22Rv1 (cell line): ENCODE results near the gene EDEM1.

Experiments
- CTCF ChIP-seq: fragments of 450-650 bp; IDR thresholded peaks from 2 replicates; pipeline ENCODE4 v1.5.1; 2017; ENCODE audit warnings: mild to moderate bottlenecking
- ZFX ChIP-seq: fragments of 450-650 bp; IDR thresholded peaks from 2 replicates; pipeline ENCODE4 v1.6.1; 2017; ENCODE audit warnings: antibody characterized with exemption, borderline replicate concordance

- TF ChIP-seq CTCF = no peak
- TF ChIP-seq ZFX = no peak
These were observed 77.6 kb downstream of the EDEM1 start for GRCh38 chr3:5264896-5265770.
